ENCODE measurements around the gene UNC13B. TPM values are rescaled to one million over a fixed set of nuclear protein-coding genes. Genes with fewer than 3 reads are reported as not detected.

UNC13B gene
- total and polyA plus RNA-seq, 2 donors (not counting 1 experiment from before 2014, with no cell fraction given): 0.19 to 0.25 TPM

DNA sequence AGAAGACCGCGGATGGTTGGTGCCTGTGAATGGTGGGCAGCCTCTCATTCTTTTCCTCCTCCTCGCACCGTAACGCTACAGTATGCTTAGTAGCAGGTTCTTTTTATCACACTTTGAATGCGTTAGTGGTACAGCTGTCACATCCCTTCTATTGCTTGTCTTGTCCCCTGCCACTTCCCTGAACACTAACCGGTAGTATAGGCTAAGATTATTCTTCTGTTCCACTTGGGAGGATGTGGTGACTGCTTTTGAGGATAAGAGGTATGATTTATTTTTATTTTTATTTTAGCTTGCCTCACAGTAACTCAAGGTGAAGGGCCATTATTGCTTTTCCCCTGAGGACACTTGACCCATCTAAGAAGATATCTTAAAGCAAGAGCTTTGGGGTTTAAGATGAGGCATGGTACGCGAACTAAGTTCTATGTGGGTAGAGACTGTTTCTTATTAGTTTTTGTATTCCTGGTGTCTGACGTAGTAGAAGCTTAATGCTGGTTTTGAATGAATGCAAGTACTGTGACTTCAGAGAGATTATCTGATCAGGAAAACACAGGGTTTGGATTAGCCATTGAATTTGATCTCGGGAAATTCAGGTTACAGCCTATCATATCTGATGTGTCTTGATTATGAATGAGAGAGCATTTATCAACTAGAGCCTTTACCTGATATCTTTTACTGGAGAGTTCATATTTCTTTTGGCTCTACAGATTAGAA, 951 bp downstream of the UNC13B start:
- ATAC-seq (ENCODE audit: low read depth): no peak
- Histone ChIP-seq H3K9ac (ENCODE audit: low read length) (peak overlapping the region; percentile 80), H3K79me2 (ENCODE audit: control insufficient read depth, insufficient read depth, low read length) (no peaks in the 10 kb centered on the region), H3K4me3 (ENCODE audit: control extremely low read depth in 1 of 5, extremely low read depth in 1 of 5, insufficient read depth in 1 of 5, low read depth in 2 of 5, low read length in 4 of 5) (peak overlapping the region; percentile 39 to 89 (median 78)), H3K27ac (ENCODE audit: low read length in 2 of 2) (no peak overlapping the region), H2AFZ (ENCODE audit: insufficient read depth, low read depth, low read length, poor library complexity, severe bottlenecking) (peak overlapping the region; percentile 96), H3K4me2 (replicated peaks; ENCODE audit: low read depth, low read length, poor library complexity, severe bottlenecking) (peak overlapping the region; percentile 81), H4K20me1 (ENCODE audit: control insufficient read depth, insufficient read depth, low read length, poor library complexity, severe bottlenecking) (no peaks in the 10 kb centered on the region), H3K36me3 (replicated peaks in 1 of 2; ENCODE audit: control extremely low read depth in 1 of 2, control insufficient read depth in 1 of 2, extremely low read depth in 1 of 2, insufficient read depth in 2 of 2, low read length in 1 of 2) (no peaks in the 10 kb centered on the region), H3K9me3 (ENCODE audit: control extremely low read depth in 1 of 3, control insufficient read depth in 2 of 3, insufficient read depth in 1 of 3, low read length in 2 of 3) (peaks cover 0 to 6% (median 0%) of the 10 kb centered on the region in 3 donors), H3K27me3 (replicated peaks in 1 of 4; ENCODE audit: control extremely low read depth in 1 of 4, control insufficient read depth in 3 of 4, insufficient read depth in 4 of 4, low read length in 3 of 4) (peaks cover 0 to 9% (median 4%) of the 10 kb centered on the region in 4 experiments), H3K4me1 (ENCODE audit: control insufficient read depth in 2 of 2, insufficient read depth in 2 of 2, low read length in 2 of 2) (peaks cover 16 to 30% of the 10 kb centered on the region in 2 donors)
- peaks cover 28% of the 10 kb centered on the region for H3K4me1 Mint-ChIP-seq
- H3K4me3 Mint-ChIP-seq: peak overlapping the region; percentile 89
- no peak for TF ChIP-seq EZH2 (IDR thresholded peaks at IDR 0.05; ENCODE audit: borderline replicate concordance, insufficient read depth, low read depth, low read length, poor library complexity, severe bottlenecking)
- TF ChIP-seq, protein P1, sequence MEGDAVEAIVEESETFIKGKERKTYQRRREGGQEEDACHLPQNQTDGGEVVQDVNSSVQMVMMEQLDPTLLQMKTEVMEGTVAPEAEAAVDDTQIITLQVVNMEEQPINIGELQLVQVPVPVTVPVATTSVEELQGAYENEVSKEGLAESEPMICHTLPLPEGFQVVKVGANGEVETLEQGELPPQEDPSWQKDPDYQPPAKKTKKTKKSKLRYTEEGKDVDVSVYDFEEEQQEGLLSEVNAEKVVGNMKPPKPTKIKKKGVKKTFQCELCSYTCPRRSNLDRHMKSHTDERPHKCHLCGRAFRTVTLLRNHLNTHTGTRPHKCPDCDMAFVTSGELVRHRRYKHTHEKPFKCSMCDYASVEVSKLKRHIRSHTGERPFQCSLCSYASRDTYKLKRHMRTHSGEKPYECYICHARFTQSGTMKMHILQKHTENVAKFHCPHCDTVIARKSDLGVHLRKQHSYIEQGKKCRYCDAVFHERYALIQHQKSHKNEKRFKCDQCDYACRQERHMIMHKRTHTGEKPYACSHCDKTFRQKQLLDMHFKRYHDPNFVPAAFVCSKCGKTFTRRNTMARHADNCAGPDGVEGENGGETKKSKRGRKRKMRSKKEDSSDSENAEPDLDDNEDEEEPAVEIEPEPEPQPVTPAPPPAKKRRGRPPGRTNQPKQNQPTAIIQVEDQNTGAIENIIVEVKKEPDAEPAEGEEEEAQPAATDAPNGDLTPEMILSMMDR (IDR thresholded peaks at IDR 0.05): no peak
- DNase-seq: no peak
- POLR2A ChIA-PET: no interaction called here
- H3K9me3 Mint-ChIP-seq (ENCODE audit: insufficient read depth): no peaks in the 10 kb centered on the region
- CTCF ChIA-PET: interaction anchor here (1.5 to 2.0 kb wide), 2 partner anchors 83 to 260 kb away, joined by 4 read pairs; no protein-coding TSS in a partner anchor
- WGBS (ENCODE audit: insufficient coverage): 43% methylated on average over 6 of the region's 11 CpGs
- H3K27ac Mint-ChIP-seq: peak overlapping the region; percentile 42
- peaks cover 6% of the 10 kb centered on the region for H3K27me3 Mint-ChIP-seq
- intact Hi-C loops (cut with micrococcal nuclease): loop anchor here (2.0 kb wide), 1 partner anchor 46 kb away; no protein-coding TSS in a partner anchor

DNA sequence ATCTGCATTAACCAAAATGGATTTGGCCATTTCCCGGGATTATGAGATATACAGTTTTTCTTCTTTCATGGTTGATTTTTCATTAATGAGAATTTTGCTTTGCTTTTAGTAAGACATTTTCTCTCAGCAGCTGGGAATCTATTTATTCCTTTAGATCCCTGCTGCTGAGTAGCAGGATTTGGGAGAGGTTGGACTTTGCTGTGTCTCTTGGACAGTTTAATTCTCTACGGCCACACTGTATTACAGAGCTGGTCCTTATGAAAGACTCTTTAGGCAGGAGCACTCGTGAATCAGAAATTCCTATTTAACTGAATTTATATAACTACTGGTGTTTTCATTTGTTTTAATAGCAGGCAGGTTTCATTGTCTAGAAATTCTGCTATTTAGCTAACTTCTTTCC, 1.6 kb downstream of the UNC13B start:
- Histone ChIP-seq H3K79me2 (ENCODE audit: control insufficient read depth, insufficient read depth, low read length) (no peaks in the 10 kb centered on the region), H3K27ac (ENCODE audit: low read length in 2 of 2) (no peak overlapping the region), H3K36me3 (replicated peaks in 1 of 2; ENCODE audit: control extremely low read depth in 1 of 2, control insufficient read depth in 1 of 2, extremely low read depth in 1 of 2, insufficient read depth in 2 of 2, low read length in 1 of 2) (no peaks in the 10 kb centered on the region), H3K4me3 (ENCODE audit: control extremely low read depth in 1 of 5, extremely low read depth in 1 of 5, insufficient read depth in 1 of 5, low read depth in 2 of 5, low read length in 4 of 5) (no peak overlapping the region), H3K27me3 (replicated peaks in 1 of 4; ENCODE audit: control extremely low read depth in 1 of 4, control insufficient read depth in 3 of 4, insufficient read depth in 4 of 4, low read length in 3 of 4) (peaks cover 0 to 8% (median 4%) of the 10 kb centered on the region in 4 experiments), H4K20me1 (ENCODE audit: control insufficient read depth, insufficient read depth, low read length, poor library complexity, severe bottlenecking) (no peaks in the 10 kb centered on the region), H3K9me3 (ENCODE audit: control extremely low read depth in 1 of 3, control insufficient read depth in 2 of 3, insufficient read depth in 1 of 3, low read length in 2 of 3) (peaks cover 0 to 6% (median 0%) of the 10 kb centered on the region in 3 donors), H3K4me1 (ENCODE audit: control insufficient read depth in 2 of 2, insufficient read depth in 2 of 2, low read length in 2 of 2) (peaks cover 16 to 28% of the 10 kb centered on the region in 2 donors), H2AFZ (ENCODE audit: insufficient read depth, low read depth, low read length, poor library complexity, severe bottlenecking) (no peak overlapping the region), H3K9ac (ENCODE audit: low read length) (no peak overlapping the region), H3K4me2 (replicated peaks; ENCODE audit: low read depth, low read length, poor library complexity, severe bottlenecking) (no peak overlapping the region)
- ATAC-seq (ENCODE audit: low read depth): no peak
- no peak for DNase-seq
- ChIA-PET CTCF (no interaction called here), POLR2A (no interaction called here)
- Mint-ChIP-seq H3K9me3 (ENCODE audit: insufficient read depth) (no peaks in the 10 kb centered on the region), H3K4me3 (no peak overlapping the region), H3K27me3 (peaks cover 8% of the 10 kb centered on the region), H3K4me1 (peaks cover 25% of the 10 kb centered on the region), H3K27ac (no peak overlapping the region)
- intact Hi-C loops (cut with micrococcal nuclease): loop anchor here (2.0 kb wide), 1 partner anchor 47 kb away; no protein-coding TSS in a partner anchor
- WGBS (ENCODE audit: insufficient coverage): no CpG with 5 or more reads among the region's 3 CpGs
- TF ChIP-seq, protein P1 (IDR thresholded peaks at IDR 0.05): no peak
- TF ChIP-seq EZH2 (IDR thresholded peaks at IDR 0.05; ENCODE audit: borderline replicate concordance, insufficient read depth, low read depth, low read length, poor library complexity, severe bottlenecking): no peak

Data from B cell (primary cell).